GM21619 (cell line): ENCODE data around the gene COL20A1.

Source experiments
- ATAC-seq: cut with Tn5 transposase; IDR thresholded peaks from one replicate; pipeline ENCODE4 v1.9.1; 2021; ENCODE audit not compliant: unreplicated experiment

Gene COL20A1

GRCh38 chr20:63277466-63278272 is 15.3 kb upstream of the COL20A1 start:
- ATAC-seq = no peak

GRCh38 chr20:63278661-63279060 is 14.3 kb upstream of the COL20A1 start:
- ATAC-seq = no peak

GRCh38 chr20:63279931-63280330 is 13.1 kb upstream of the COL20A1 start:
- no peak for ATAC-seq

- no peak for ATAC-seq
These were observed 12.6 kb upstream of the COL20A1 start for GRCh38 chr20:63280371-63280770.

- no peak for ATAC-seq
These were observed 11.9 kb upstream of the COL20A1 start for GRCh38 chr20:63280929-63281545.

GRCh38 chr20:63281742-63282665 is 11.0 kb upstream of the COL20A1 start:
- no peak for ATAC-seq

GRCh38 chr20:63282946-63283345 is 10.0 kb upstream of the COL20A1 start:
- ATAC-seq = no peak

GRCh38 chr20:63283397-63284082 is 9.4 kb upstream of the COL20A1 start:
- no peak for ATAC-seq

- ATAC-seq = no peak
These were observed 8.9 kb upstream of the COL20A1 start for GRCh38 chr20:63284083-63284440.

GRCh38 chr20:63284544-63284949 is 8.4 kb upstream of the COL20A1 start:
- no peak for ATAC-seq

- ATAC-seq = no peak
These were observed 7.9 kb upstream of the COL20A1 start for GRCh38 chr20:63284981-63285524.

GRCh38 chr20:63285636-63286615 is 7.1 kb upstream of the COL20A1 start:
- ATAC-seq = no peak

- ATAC-seq = no peak
These were observed 5.9 kb upstream of the COL20A1 start for GRCh38 chr20:63286781-63287696.

GRCh38 chr20:63287697-63288580 is 5.0 kb upstream of the COL20A1 start:
- no peak for ATAC-seq

GRCh38 chr20:63288581-63289251 is 4.3 kb upstream of the COL20A1 start:
- no peak for ATAC-seq

- ATAC-seq = no peak
These were observed 3.5 kb upstream of the COL20A1 start for GRCh38 chr20:63289311-63290135.
